LNCaP clone FGC (cell line): Measurements from ENCODE around the gene RPS3A.
"Not testable (repeated sequence)": the region's sequence is repeated elsewhere in the genome, so short reads cannot be mapped to it uniquely, and the experiment has no call there.

Source experiments
- DNase-seq: peaks from one replicate; pipeline ENCODE4 v3.0.0-alpha.2; 2011; ENCODE audit warnings: low read depth
- H3K4me3 ChIP-seq: 2 replicates; pipeline ENCODE4 v1.5.1; 2011; ENCODE audit warnings: mild to moderate bottlenecking, low read depth, low read length, control low read depth
- CTCF ChIP-seq: IDR thresholded peaks from 2 replicates; pipeline ENCODE4 v1.5.1; 2012; ENCODE audit warnings: mild to moderate bottlenecking; ENCODE audit not compliant: control insufficient read depth, insufficient read depth; ENCODE audit errors: extremely low read depth

Gene RPS3A

GRCh38 chr4:151114338-151114737 lies 14.9 kb downstream of the RPS3A start:
- DNase-seq, result no peak
- H3K4me3 ChIP-seq, result no peak overlapping the region
- no peak for TF ChIP-seq CTCF

GRCh38 chr4:151114986-151115385 lies 15.6 kb downstream of the RPS3A start:
- DNase-seq, result no peak
- TF ChIP-seq CTCF, result no peak
- H3K4me3 ChIP-seq, result no peak overlapping the region

GRCh38 chr4:151117371-151117962 lies 18.0 kb downstream of the RPS3A start:
- peak; percentile 71 for TF ChIP-seq CTCF
- no peak overlapping the region for H3K4me3 ChIP-seq
- peak; percentile 38 for DNase-seq

- H3K4me3 ChIP-seq, result no peak overlapping the region
- TF ChIP-seq CTCF, result no peak
- no peak for DNase-seq
These were observed 30.4 kb downstream of the RPS3A start for GRCh38 chr4:151129796-151130195.

- no peak for TF ChIP-seq CTCF
- H3K4me3 ChIP-seq, result no peak overlapping the region
- DNase-seq, result no peak
These were observed 33.9 kb downstream of the RPS3A start for GRCh38 chr4:151133311-151133710.

GRCh38 chr4:151136048-151136447 lies 36.6 kb downstream of the RPS3A start:
- H3K4me3 ChIP-seq, DNase-seq: not testable (repeated sequence)

- TF ChIP-seq CTCF, result no peak
- no peak overlapping the region for H3K4me3 ChIP-seq
- no peak for DNase-seq
These were observed 40.4 kb downstream of the RPS3A start for GRCh38 chr4:151139814-151140213.
